Measurements from ENCODE around the gene PAQR6.

Gene PAQR6

GRCh38 chr1:156204686-156205085 lies 43.2 kb downstream of the PAQR6 start:
- Mint-ChIP-seq H3K27me3 (no peaks in the 10 kb centered on the region), H3K9me3 (no peaks in the 10 kb centered on the region), H3K4me1 (peaks cover 11% of the 10 kb centered on the region), H3K4me3 (no peak overlapping the region), H3K27ac (no peak overlapping the region), H3K36me3 (ENCODE audit: low read depth) (peaks cover 39% of the 10 kb centered on the region)
- ATAC-seq (no peak), DNase-seq (no peak)

GRCh38 chr1:156203331-156203730 lies 44.5 kb downstream of the PAQR6 start:
- ATAC-seq = no peak
- Mint-ChIP-seq H3K36me3 (ENCODE audit: low read depth) (peaks cover 45% of the 10 kb centered on the region), H3K9me3 (no peaks in the 10 kb centered on the region), H3K27ac (no peak overlapping the region), H3K4me3 (no peak overlapping the region), H3K27me3 (no peaks in the 10 kb centered on the region), H3K4me1 (peaks cover 11% of the 10 kb centered on the region)
- no peak for DNase-seq

- Mint-ChIP-seq H3K27me3 (no peaks in the 10 kb centered on the region), H3K27ac (peak overlapping the region; percentile 96), H3K4me1 (peaks cover 31% of the 10 kb centered on the region), H3K4me3 (no peak overlapping the region), H3K36me3 (ENCODE audit: low read depth) (peaks cover 49% of the 10 kb centered on the region), H3K9me3 (no peaks in the 10 kb centered on the region)
- DNase-seq = no peak
- ATAC-seq = no peak
Observed at GRCh38 chr1:156200044-156200443, 47.8 kb downstream of the PAQR6 start.

- peak overlapping the region; percentile 96 for H3K27ac Mint-ChIP-seq
- no peak overlapping the region for H3K4me3 Mint-ChIP-seq
- DNase-seq (no peak), ATAC-seq (peak; percentile 87)
- no peaks in the 10 kb centered on the region for H3K27me3 Mint-ChIP-seq
- H3K4me1 Mint-ChIP-seq = peaks cover 39% of the 10 kb centered on the region
- H3K9me3 Mint-ChIP-seq = no peaks in the 10 kb centered on the region
- H3K36me3 Mint-ChIP-seq (ENCODE audit: low read depth) = peaks cover 56% of the 10 kb centered on the region
Observed at GRCh38 chr1:156198831-156199349, 49.0 kb downstream of the PAQR6 start.

GRCh38 chr1:156196445-156196844 lies 51.4 kb downstream of the PAQR6 start:
- Mint-ChIP-seq H3K27me3 (no peaks in the 10 kb centered on the region), H3K27ac (peak overlapping the region; percentile 96), H3K4me1 (peaks cover 53% of the 10 kb centered on the region), H3K4me3 (no peak overlapping the region), H3K9me3 (no peaks in the 10 kb centered on the region), H3K36me3 (ENCODE audit: low read depth) (peaks cover 58% of the 10 kb centered on the region)
- ATAC-seq (no peak), DNase-seq (no peak)

GRCh38 chr1:156195853-156196252 lies 52.0 kb downstream of the PAQR6 start:
- Mint-ChIP-seq H3K4me3 (no peak overlapping the region), H3K4me1 (peaks cover 53% of the 10 kb centered on the region), H3K27ac (peak overlapping the region; percentile 63), H3K27me3 (no peaks in the 10 kb centered on the region), H3K9me3 (no peaks in the 10 kb centered on the region), H3K36me3 (ENCODE audit: low read depth) (peaks cover 58% of the 10 kb centered on the region)
- no peak for ATAC-seq
- DNase-seq = no peak

GRCh38 chr1:156194300-156194652 lies 53.6 kb downstream of the PAQR6 start:
- no peaks in the 10 kb centered on the region for H3K9me3 Mint-ChIP-seq
- ATAC-seq (no peak), DNase-seq (no peak)
- H3K27ac Mint-ChIP-seq = peak overlapping the region; percentile 96
- no peak overlapping the region for H3K4me3 Mint-ChIP-seq
- peaks cover 44% of the 10 kb centered on the region for H3K36me3 Mint-ChIP-seq (ENCODE audit: low read depth)
- peaks cover 53% of the 10 kb centered on the region for H3K4me1 Mint-ChIP-seq
- H3K27me3 Mint-ChIP-seq = no peaks in the 10 kb centered on the region

- Mint-ChIP-seq H3K4me3 (no peak within 1 kb of the TSS), H3K9me3 (no peaks in the 10 kb centered on the region), H3K4me1 (peaks cover 53% of the 10 kb centered on the region), H3K36me3 (ENCODE audit: low read depth) (peaks cover 39% of the 10 kb centered on the region), H3K27me3 (no peaks in the 10 kb centered on the region), H3K27ac (peak within 1 kb of the TSS; percentile 96)
- DNase-seq = peak; percentile 96
- peak; percentile 96 for ATAC-seq
Observed at GRCh38 chr1:156193488-156194299, 54.2 kb downstream of the PAQR6 start, which contains the start of gene SLC25A44. TSS of gene SLC25A44 (plus strand) at chr1:156194104. CDS start at chr1:156199848, 5,744 bp downstream.
